HK-2 (cell line): ENCODE measurements around the gene CPOX.

ENCODE experiments used
- DNase-seq: peaks from one replicate; pipeline ENCODE4 v3.0.0-alpha.2; 2018; ENCODE audit not compliant: unreplicated experiment

The CPOX gene

GRCh38 chr3:98534734-98535133, 58.7 kb downstream of the CPOX start:
- DNase-seq, result no peak

- DNase-seq, result no peak
These were observed 59.2 kb downstream of the CPOX start for GRCh38 chr3:98534168-98534567.

GRCh38 chr3:98532709-98533571, 60.5 kb downstream of the CPOX start:
- DNase-seq, result no peak

- DNase-seq, result no peak
These were observed 61.2 kb downstream of the CPOX start for GRCh38 chr3:98532275-98532637.

GRCh38 chr3:98531622-98532274, 61.7 kb downstream of the CPOX start, which contains the start of gene GPR15:
Gene GPR15 (plus strand): TSS chr3:98531978. CDS start chr3:98532034, 56 bp downstream.
- no peak for DNase-seq

GRCh38 chr3:98530676-98531075, 62.7 kb downstream of the CPOX start:
- no peak for DNase-seq

- no peak for DNase-seq
These were observed 63.5 kb downstream of the CPOX start for GRCh38 chr3:98529856-98530459.
